AG09319 (cell line): ENCODE data around the gene TBX2.

Source experiments
- DNase-seq: peaks from one replicate; pipeline ENCODE4 v3.0.0-alpha.2; 2010; ENCODE audit warnings: low read depth; ENCODE audit errors: extremely low read depth
- TF ChIP-seq, protein P1 (sequence below): IDR thresholded peaks from 2 replicates; pipeline ENCODE4 v1.5.1; 2011; ENCODE audit warnings: low read depth, mild to moderate bottlenecking, inconsistent platforms, low read length, moderate library complexity

Gene TBX2

DNA sequence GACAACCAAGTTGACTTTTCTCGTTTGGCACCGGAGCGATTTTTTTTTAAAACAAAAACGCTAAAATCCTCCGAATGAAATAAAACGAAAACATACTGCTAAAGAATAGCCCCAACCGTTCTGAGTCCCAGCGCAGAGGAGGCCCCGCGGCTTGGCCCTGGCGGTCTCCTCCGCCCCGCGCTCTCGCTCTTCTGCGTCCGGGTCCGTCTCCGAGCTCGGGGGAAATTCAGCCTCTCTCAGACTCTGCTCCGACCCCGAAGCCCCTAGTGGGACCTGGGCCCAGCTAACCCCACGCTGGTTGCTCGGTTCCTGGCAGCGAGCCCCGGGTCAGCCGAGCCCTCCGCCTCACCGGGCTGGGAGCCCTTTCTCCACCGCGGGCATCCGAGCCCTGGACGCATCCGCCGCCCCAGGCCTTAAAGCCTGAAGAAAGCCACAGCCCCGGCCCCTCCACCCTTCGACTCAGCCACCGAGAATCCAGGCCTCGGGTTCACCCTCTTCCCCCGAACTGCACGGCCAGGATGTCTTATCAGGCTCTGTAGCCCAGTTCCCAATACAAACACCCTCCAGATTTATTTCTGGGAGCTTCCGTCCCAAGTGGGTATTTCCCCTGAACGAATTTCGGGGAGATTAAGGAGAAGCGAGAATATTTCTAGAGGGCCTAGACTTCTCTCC lies 1.2 kb downstream of the TBX2 start:
- TF ChIP-seq, protein P1, sequence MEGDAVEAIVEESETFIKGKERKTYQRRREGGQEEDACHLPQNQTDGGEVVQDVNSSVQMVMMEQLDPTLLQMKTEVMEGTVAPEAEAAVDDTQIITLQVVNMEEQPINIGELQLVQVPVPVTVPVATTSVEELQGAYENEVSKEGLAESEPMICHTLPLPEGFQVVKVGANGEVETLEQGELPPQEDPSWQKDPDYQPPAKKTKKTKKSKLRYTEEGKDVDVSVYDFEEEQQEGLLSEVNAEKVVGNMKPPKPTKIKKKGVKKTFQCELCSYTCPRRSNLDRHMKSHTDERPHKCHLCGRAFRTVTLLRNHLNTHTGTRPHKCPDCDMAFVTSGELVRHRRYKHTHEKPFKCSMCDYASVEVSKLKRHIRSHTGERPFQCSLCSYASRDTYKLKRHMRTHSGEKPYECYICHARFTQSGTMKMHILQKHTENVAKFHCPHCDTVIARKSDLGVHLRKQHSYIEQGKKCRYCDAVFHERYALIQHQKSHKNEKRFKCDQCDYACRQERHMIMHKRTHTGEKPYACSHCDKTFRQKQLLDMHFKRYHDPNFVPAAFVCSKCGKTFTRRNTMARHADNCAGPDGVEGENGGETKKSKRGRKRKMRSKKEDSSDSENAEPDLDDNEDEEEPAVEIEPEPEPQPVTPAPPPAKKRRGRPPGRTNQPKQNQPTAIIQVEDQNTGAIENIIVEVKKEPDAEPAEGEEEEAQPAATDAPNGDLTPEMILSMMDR = no peak
- DNase-seq = no peak

DNA sequence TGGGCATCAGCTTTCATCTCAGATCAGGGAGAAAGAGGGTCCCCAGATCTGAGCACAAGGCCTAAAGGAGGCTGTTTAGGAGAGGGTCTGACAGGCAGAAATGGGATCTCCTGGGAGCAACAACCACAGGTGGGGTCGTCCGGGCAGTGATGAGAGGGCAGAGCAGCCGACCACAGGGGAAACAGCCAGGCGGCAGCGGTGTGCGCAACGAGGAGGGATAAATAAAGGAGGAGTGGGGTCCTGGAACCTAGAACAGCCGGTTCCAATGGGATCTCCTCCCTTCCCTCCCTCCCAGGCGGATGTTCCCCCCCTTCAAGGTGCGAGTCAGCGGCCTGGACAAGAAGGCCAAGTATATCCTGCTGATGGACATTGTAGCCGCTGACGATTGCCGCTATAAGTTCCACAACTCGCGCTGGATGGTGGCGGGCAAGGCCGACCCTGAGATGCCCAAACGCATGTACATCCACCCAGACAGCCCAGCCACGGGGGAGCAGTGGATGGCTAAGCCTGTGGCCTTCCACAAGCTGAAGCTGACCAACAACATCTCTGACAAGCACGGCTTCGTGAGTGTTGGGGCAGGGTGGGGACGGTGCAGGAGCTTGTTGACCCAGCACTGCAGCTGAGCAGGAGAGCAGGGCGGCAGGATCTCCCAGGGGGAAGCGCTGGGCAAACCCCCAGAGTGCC lies 1.9 kb downstream of the TBX2 start:
- TF ChIP-seq, protein P1 = no peak

DNA sequence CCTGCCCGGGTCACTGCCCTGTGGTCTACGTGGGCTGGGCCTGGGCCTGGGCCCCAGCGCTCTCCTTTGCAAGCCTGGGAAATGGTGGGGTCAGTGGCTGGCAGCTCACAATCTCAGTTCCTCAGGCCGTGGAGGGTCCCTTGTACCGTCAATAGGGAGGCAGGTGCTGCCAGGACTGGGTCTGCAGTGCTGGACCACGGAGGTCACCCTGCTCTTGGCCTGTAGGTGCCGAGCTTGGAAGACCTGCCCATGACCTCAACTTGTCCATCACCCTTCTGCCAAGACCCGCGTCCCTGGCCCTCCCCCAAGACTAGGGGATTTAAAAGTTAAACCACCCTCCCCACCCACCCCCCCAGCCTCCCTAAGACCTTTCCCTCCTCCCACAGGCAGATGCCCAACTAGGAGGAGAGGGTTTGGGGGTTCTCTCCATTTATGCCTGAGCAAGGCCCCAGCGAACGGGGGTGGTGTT lies 2.5 kb downstream of the TBX2 start:
- TF ChIP-seq, protein P1 = no peak
- no peak for DNase-seq

More for the DNA sequence above, 1.9 kb downstream of the TBX2 start:
- no peak for DNase-seq

DNA sequence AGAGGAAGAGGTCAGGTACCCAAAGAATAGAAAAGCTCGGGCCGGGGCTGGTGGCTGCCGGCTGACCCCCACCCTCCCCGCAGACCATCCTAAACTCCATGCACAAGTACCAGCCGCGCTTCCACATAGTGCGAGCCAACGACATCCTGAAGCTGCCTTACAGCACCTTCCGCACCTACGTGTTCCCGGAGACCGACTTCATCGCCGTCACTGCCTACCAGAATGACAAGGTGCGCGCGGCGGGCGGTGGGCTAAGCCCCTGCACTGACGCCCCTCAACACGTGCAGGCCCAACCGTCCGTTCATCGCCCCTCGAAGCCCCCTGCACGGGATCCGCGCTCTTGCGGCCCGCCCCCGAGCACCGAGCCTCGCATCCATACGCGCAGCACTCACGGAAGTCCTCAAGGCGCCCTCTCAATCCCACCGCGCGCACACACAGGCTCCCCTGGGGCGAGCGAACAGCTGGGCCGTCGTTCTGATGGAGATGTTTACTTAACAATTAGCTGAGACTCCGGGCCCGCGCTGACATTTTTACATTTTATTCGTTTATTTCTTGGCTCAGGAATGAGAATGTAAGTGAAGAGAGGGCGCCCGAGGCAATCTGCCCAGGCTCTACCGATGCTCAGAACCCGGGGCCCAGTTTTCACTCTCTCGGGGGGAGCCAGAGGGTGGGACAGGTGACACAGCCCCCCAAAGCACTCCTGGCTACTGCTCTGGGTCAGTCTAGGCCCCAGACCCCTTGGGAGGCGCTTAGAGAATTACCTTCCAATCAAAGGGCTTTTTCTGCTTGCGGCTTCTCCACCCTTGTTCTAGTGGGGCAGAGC lies 3.5 kb downstream of the TBX2 start:
- DNase-seq = no peak

DNA sequence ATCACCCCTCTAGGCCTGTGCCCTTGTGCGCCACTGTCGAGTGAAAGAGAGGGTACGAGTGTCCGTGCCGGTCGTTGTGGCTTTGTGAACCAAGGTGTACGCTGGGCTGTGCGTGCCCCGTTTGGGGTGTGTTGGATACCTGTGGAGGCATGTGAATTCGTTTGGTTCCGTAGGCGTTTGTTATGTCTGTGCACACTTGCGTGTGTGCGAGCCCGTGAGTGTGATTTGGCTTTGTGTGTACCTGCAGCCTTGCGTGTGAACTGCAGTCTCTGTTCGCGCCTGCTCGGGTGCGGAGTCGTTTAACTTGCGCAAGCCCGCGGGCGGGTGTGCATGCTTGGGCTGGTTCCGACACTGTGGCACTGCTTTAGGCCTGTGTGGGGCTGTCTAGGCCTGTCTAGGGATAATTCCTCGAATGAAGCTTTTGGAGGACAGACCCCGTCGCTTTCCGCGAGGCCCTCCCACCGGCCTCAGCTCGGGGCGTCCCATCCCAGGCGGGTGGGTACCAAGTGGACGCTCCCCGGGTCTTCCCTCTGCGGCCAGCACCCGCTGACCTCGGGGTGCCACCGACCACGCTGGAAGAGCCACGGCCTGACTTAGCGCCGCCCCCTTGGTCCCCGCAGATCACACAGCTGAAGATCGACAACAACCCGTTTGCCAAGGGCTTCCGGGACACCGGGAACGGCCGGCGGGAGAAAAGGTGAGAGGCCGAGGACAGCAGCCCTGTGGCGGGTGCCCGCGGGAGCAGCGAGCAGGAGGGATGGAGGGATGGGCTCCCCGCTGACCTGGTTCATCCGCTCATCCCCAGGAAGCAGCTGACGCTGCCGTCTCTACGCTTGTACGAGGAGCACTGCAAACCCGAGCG lies 4.4 kb downstream of the TBX2 start:
- no peak for DNase-seq
- TF ChIP-seq, protein P1 = no peak

More for the DNA sequence above, 3.5 kb downstream of the TBX2 start:
- TF ChIP-seq, protein P1 = no peak

DNA sequence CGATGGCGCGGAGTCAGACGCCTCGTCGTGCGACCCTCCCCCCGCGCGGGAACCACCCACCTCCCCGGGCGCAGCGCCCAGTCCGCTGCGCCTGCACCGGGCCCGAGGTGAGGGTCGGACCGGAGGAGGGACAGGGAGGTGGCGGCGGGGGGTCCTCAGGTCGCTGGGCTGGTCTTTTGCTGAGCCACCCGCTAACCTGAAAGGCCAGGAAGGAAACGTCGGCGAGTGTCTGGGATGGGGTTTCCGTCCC lies 4.9 kb downstream of the TBX2 start:
- TF ChIP-seq, protein P1 = no peak

More for the DNA sequence above, 4.9 kb downstream of the TBX2 start:
- no peak for DNase-seq
